Measurements from ENCODE around the gene FEM1A. TPM values are rescaled to one million over a fixed set of nuclear protein-coding genes. Genes with fewer than 3 reads are reported as not detected.
"Not testable (repeated sequence)": the region's sequence is repeated elsewhere in the genome, so short reads cannot be mapped to it uniquely, and the experiment has no call there.

Gene FEM1A
- total RNA-seq, 1 experiment from 2014 or later, result 13.4 TPM

DNA sequence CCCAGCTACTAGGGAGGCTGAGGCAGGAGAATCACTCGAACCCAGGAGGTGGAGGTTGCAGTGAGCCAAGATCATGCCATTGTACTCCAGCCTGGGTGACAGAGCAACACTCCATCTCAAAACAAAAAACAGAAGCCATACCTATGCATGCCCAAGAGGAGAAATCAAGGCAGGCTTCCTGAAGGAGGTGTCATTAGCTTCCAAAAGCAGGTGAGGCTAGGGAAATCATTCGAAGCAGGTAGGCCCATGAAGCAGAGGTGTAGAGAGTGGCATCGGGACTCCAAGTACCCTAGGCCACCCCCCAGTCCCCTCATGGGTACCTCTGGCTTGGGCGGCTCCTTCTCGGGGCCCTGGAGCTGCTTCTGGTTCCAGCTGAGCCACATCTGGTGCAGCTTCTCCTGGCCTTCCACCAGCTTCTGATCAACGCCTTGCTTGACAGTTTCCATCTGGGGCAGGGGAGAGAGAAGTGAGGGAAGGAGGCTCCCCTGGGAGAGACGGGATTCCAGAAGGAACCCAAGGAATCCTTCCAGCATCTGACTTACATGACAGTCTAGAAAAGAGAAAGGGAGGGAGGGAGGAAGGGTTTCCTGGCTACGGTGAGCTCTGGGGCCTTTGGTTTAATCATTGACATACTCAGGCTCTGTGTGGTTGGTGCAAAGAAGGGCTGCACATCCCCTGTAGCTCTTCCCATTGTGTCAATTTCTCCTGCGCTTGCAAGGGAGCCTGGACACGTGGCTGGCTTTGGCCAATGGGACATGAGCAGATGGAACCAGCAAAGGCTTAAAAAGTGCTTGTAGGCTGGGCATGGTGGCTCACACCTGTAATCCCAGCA, 53.0 kb downstream of the FEM1A start:
- H3K9me3 ChIP-seq (ENCODE audit: control insufficient read depth, insufficient read depth, low read depth, low read length), result no peaks in the 10 kb centered on the region
- no peak for DNase-seq (ENCODE audit: low read depth, low spot score)
- in situ Hi-C loops (cut with HindIII; ENCODE audit: low pct_unique_long_range_greater_than_20kb, low sequenced_read_pairs) (no loop called here), intact Hi-C loops (cut with micrococcal nuclease; ENCODE audit: unreplicated experiment) (no loop called here)
- no peaks in the 10 kb centered on the region for H3K27me3 ChIP-seq (ENCODE audit: control insufficient read depth, insufficient read depth, low read length)
- TF ChIP-seq TCF7L2 (IDR thresholded peaks at IDR 0.05; ENCODE audit: low read depth, low read length) (no peak), POLR2AphosphoS5 (IDR thresholded peaks at IDR 0.05; ENCODE audit: low read depth, low read length) (no peak), CTCF (IDR thresholded peaks at IDR 0.05) (no peak), SIN3A (IDR thresholded peaks at IDR 0.05; ENCODE audit: borderline replicate concordance, insufficient read depth, low read depth, low read length) (no peak)
- TF ChIP-seq, protein P1, sequence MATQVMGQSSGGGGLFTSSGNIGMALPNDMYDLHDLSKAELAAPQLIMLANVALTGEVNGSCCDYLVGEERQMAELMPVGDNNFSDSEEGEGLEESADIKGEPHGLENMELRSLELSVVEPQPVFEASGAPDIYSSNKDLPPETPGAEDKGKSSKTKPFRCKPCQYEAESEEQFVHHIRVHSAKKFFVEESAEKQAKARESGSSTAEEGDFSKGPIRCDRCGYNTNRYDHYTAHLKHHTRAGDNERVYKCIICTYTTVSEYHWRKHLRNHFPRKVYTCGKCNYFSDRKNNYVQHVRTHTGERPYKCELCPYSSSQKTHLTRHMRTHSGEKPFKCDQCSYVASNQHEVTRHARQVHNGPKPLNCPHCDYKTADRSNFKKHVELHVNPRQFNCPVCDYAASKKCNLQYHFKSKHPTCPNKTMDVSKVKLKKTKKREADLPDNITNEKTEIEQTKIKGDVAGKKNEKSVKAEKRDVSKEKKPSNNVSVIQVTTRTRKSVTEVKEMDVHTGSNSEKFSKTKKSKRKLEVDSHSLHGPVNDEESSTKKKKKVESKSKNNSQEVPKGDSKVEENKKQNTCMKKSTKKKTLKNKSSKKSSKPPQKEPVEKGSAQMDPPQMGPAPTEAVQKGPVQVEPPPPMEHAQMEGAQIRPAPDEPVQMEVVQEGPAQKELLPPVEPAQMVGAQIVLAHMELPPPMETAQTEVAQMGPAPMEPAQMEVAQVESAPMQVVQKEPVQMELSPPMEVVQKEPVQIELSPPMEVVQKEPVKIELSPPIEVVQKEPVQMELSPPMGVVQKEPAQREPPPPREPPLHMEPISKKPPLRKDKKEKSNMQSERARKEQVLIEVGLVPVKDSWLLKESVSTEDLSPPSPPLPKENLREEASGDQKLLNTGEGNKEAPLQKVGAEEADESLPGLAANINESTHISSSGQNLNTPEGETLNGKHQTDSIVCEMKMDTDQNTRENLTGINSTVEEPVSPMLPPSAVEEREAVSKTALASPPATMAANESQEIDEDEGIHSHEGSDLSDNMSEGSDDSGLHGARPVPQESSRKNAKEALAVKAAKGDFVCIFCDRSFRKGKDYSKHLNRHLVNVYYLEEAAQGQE (IDR thresholded peaks at IDR 0.05; ENCODE audit: insufficient read depth in 1 of 2, low read depth in 2 of 2, low read length in 1 of 2), result no peak
- H3K4me3 ChIP-seq (ENCODE audit: low read depth in 2 of 2, low read length in 2 of 2), result no peak overlapping the region
- CTCF ChIA-PET, result no interaction called here
- no peaks in the 10 kb centered on the region; the same call in 1 of the 2 replicates for H3K36me3 ChIP-seq (ENCODE audit: control insufficient read depth, insufficient read depth, low read length)
- H3K4me1 ChIP-seq (ENCODE audit: control insufficient read depth, insufficient read depth, low read length), result no peaks in the 10 kb centered on the region
- POLR2A ChIA-PET, result no interaction called here
- H3K27ac ChIP-seq (ENCODE audit: low read length), result no peak overlapping the region
- BruUV-seq (replicated peaks), result no TSS peak
- ATAC-seq, result no peak

DNA sequence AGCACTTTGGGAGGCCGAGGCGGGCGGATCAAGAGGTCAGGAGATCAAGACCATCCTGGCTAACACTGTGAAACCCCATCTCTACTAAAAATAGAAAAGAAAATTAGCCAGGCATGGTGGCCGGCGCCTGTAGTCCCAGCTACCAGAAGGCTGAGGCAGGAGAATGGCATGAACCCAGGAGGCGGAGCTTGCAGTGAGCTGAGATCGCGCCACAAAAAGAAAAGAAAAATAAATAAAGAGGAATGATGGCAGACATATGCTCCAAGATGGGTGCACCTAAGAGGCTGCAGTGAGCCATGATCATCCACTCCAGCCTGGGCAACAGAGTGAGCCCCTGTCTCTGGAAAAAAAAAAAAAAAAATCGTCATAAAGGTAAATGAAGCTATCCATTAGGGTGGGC, 54.4 kb downstream of the FEM1A start:
- CTCF ChIA-PET; H3K36me3 ChIP-seq (ENCODE audit: control insufficient read depth, insufficient read depth, low read length); POLR2A ChIA-PET: not testable (repeated sequence)

More for the DNA sequence above, 54.4 kb downstream of the FEM1A start:
- H3K27ac ChIP-seq (ENCODE audit: low read length); H3K9me3 ChIP-seq (ENCODE audit: control insufficient read depth, insufficient read depth, low read depth, low read length); intact Hi-C loops (cut with micrococcal nuclease; ENCODE audit: unreplicated experiment); DNase-seq (ENCODE audit: low read depth, low spot score); in situ Hi-C loops (cut with HindIII; ENCODE audit: low pct_unique_long_range_greater_than_20kb, low sequenced_read_pairs); H3K4me3 ChIP-seq (ENCODE audit: low read depth in 2 of 2, low read length in 2 of 2); H3K27me3 ChIP-seq (ENCODE audit: control insufficient read depth, insufficient read depth, low read length); ATAC-seq; BruUV-seq (replicated peaks); H3K4me1 ChIP-seq (ENCODE audit: control insufficient read depth, insufficient read depth, low read length): not testable (repeated sequence)
